Glutamatergic neuron (in vitro differentiated cells): Measurements from ENCODE around the gene RPL6. TPM values are rescaled to one million over a fixed set of nuclear protein-coding genes. Genes with fewer than 3 reads are reported as not detected.
"Not testable (repeated sequence)": the region's sequence is repeated elsewhere in the genome, so short reads cannot be mapped to it uniquely, and the experiment has no call there.

Experiments used
- DNase-seq: peaks from one replicate; pipeline ENCODE4 v3.0.0; 2022
- H3K27ac Mint-ChIP-seq: one replicate; pipeline ENCODE4 v1.8.0; 2020; ENCODE audit warnings: mild to moderate bottlenecking, mixed read lengths, inconsistent platforms; ENCODE audit not compliant: unreplicated experiment
- H3K27me3 Mint-ChIP-seq: one replicate; pipeline ENCODE4 v1.8.0; 2020; ENCODE audit warnings: mild to moderate bottlenecking, moderate library complexity, mixed read lengths, inconsistent platforms; ENCODE audit not compliant: unreplicated experiment
- H3K36me3 Mint-ChIP-seq: one replicate; pipeline ENCODE4 v1.8.0; 2020; ENCODE audit warnings: mild to moderate bottlenecking, mixed read lengths, inconsistent platforms; ENCODE audit not compliant: unreplicated experiment
- H3K4me1 Mint-ChIP-seq: one replicate; pipeline ENCODE4 v1.8.0; 2020; ENCODE audit warnings: mild to moderate bottlenecking, low read depth, mixed read lengths, inconsistent platforms; ENCODE audit not compliant: unreplicated experiment
- H3K4me3 Mint-ChIP-seq: one replicate; pipeline ENCODE4 v1.8.0; 2020; ENCODE audit warnings: mild to moderate bottlenecking, mixed read lengths, inconsistent platforms; ENCODE audit not compliant: unreplicated experiment
- H3K9me3 Mint-ChIP-seq: one replicate; pipeline ENCODE4 v1.8.0; 2020; ENCODE audit warnings: mild to moderate bottlenecking, moderate library complexity, mixed read lengths, inconsistent platforms; ENCODE audit not compliant: unreplicated experiment
- CTCF ChIP-seq: fragments of 200-600 bp; sonication (generic); IDR thresholded peaks from one replicate; pipeline ENCODE4 v1.5.0; 2021; ENCODE audit not compliant: partially characterized antibody, unreplicated experiment
- long read RNA-seq: library from polyadenylated mRNA; unstranded; transcript quantifications from one replicate; pipeline ENCODE4 v2.0.0, GENCODE V29; 2020; ENCODE audit not compliant: unreplicated experiment
- total RNA-seq: library from RNA; stranded (reverse); fragmentation: NEBNext Ultra II Directional; extraction: Animal tissue kit (Norgen Biotek cat#: 25700); gene quantifications from one replicate; pipeline ENCODE4 v1.2.1, GENCODE V29; 2021; ENCODE audit not compliant: unreplicated experiment

The RPL6 gene
- total RNA-seq: 967 TPM
- long read RNA-seq, transcript RPL6-202 (7 exons, 1,074 nt): minor isoform, 28 of 1,905 reads
- long read RNA-seq, transcript RPL6-201 (7 exons, 947 nt): major isoform, 1,204 of 1,905 reads
- long read RNA-seq, partial matches to known transcripts: 630 of 1,905 reads
- long read RNA-seq, other reads (novel, unspliced or antisense): 42 of 1,905 reads

- Mint-ChIP-seq H3K27ac (peak within 1 kb of the TSS; percentile 100), H3K36me3 (no peaks in the 10 kb centered on the region), H3K4me3 (peak within 1 kb of the TSS; percentile 97)
Measured at GRCh38 chr12:112409064-112409905, at the start of gene RPL6. Gene RPL6 (minus strand): TSS chr12:112409605. CDS start chr12:112408656, 949 bp downstream.

DNA sequence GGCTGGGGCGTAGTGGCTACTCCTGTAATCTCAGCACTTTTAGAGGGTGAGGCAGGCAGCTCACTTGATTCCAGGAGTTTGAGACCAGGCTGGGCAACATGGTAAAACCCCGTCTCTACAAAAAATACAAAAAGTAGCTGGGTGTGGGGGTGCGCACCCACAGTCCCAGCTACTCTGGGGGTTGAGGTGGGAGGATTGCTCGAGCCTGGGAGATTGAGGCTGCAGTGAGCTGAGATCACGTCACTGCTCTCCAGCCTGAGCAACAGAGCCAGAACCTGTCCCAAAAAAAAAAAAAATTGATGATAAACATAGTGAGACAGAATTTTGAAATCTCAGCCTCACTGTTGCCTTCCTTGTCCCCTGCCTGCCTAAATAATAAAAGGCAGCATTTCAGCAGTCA, 49.3 kb upstream of the RPL6 start:
- Mint-ChIP-seq H3K27ac (no peak overlapping the region), H3K4me1 (no peaks in the 10 kb centered on the region), H3K4me3 (no peak overlapping the region), H3K36me3 (peaks cover 8% of the 10 kb centered on the region), H3K9me3 (no peaks in the 10 kb centered on the region), H3K27me3 (no peaks in the 10 kb centered on the region)
- no peak for TF ChIP-seq CTCF
- no peak for DNase-seq

More at GRCh38 chr12:112409064-112409905, at the start of gene RPL6:
- H3K9me3 Mint-ChIP-seq: peaks cover 8% of the 10 kb centered on the region
- no peak for TF ChIP-seq CTCF
- peaks cover 7% of the 10 kb centered on the region for H3K4me1 Mint-ChIP-seq
- H3K27me3 Mint-ChIP-seq: peaks cover 2% of the 10 kb centered on the region
- DNase-seq: peak; percentile 59

DNA sequence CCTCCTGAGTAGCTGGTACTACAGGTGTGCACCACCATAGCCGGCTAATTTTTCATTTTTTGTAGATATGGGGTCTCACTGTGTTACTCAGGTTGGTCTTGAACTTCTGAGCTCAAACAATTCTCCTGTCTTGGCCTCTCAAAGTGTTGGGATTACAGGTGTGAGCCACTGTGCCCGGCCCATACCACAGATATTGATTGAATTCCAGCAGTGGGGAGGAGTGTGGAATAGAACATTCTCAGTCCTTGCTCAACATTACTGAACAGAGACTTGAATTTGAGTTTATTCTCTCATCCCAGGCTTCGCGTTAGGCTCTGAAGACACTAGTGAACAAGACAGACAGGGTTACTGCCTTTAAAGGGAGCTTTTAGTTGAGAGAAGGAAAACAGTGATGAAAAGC, 48.9 kb upstream of the RPL6 start:
- Mint-ChIP-seq H3K9me3 (no peaks in the 10 kb centered on the region), H3K27ac (no peak overlapping the region), H3K4me1 (no peaks in the 10 kb centered on the region), H3K36me3 (peaks cover 8% of the 10 kb centered on the region), H3K27me3 (no peaks in the 10 kb centered on the region), H3K4me3 (no peak overlapping the region)
- no peak for TF ChIP-seq CTCF
- no peak for DNase-seq

DNA sequence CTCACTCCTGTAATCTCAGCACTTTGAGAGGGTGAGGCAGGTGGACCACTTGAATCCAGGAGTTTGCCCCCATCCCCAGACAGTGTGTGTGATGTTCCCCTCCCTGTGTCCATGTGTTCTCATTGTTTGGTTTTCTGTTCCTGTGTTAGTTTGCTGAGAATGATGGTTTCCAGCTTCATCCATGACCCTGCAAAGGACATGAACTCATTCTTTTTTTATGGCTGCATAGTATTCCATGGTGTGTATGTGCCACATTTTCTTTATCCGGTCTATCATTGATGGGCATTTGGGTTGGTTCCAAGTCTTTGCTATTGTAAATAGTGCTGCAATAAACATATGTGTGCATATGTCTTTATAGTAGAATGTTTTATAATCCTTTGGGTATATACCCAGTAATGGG, 47.7 kb upstream of the RPL6 start:
- not testable (repeated sequence) for H3K4me3 Mint-ChIP-seq, H3K27me3 Mint-ChIP-seq, H3K4me1 Mint-ChIP-seq, DNase-seq, H3K36me3 Mint-ChIP-seq, H3K27ac Mint-ChIP-seq, H3K9me3 Mint-ChIP-seq

DNA sequence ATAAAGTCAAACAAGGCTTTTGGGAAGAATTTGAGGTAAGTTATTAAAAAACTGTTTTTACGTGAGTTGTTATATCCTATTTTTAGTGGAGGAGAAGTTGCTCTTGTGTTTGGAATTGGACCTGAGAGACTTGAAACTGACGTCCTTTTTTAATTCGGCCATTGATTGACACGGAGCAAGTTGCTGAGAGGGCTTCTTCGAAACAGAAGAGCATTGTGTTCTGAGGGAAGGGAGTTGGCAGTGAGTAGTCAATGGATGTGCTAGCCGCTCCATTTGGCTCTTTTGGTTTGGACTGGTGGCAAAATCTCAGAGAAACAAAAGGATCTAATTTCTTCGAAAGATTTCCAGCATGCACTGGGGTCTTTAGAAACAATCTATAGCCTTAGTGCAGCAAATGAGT, 46.6 kb upstream of the RPL6 start:
- Mint-ChIP-seq H3K9me3 (no peaks in the 10 kb centered on the region), H3K4me3 (no peak overlapping the region), H3K27ac (no peak overlapping the region), H3K36me3 (peaks cover 8% of the 10 kb centered on the region), H3K4me1 (no peaks in the 10 kb centered on the region), H3K27me3 (no peaks in the 10 kb centered on the region)
- TF ChIP-seq CTCF: no peak
- no peak for DNase-seq
